HL-60 (cell line): ENCODE data around the gene ANKRD40.

Source experiments
- DNase-seq, 2 experiments: peaks; one replicate each; pipeline ENCODE4 v3.0.0-alpha.2; 2010 to 2020; ENCODE audit warnings: low read depth in 1 of 2, low spot score in 1 of 2
- H3K27ac ChIP-seq: fragments of 250-450 bp; sonication (Bioruptor Pico); replicated peaks from 2 replicates; pipeline ENCODE4 v1.5.1; 2020; ENCODE audit warnings: mild to moderate bottlenecking, moderate library complexity
- H3K27me3 ChIP-seq: fragments of 250-450 bp; sonication (Bioruptor Pico); 2 replicates; pipeline ENCODE4 v1.5.1; 2021; ENCODE audit warnings: mild to moderate bottlenecking, moderate library complexity; ENCODE audit not compliant: insufficient read depth, poor library complexity, severe bottlenecking
- H3K4me3 ChIP-seq: replicated peaks from 2 replicates; pipeline ENCODE4 v1.5.1; 2011; ENCODE audit warnings: mild to moderate bottlenecking, control low read depth, low read length; ENCODE audit not compliant: insufficient read depth
- CTCF ChIP-seq: IDR thresholded peaks from one replicate; pipeline ENCODE4 v1.5.1; 2011; ENCODE audit warnings: low read length, control low read depth, inconsistent platforms; ENCODE audit not compliant: insufficient read depth
- GABPA ChIP-seq: IDR thresholded peaks from 2 replicates; pipeline ENCODE4 v1.6.1; 2012; ENCODE audit warnings: low read depth
- POLR2AphosphoS5 ChIP-seq: IDR thresholded peaks from 2 replicates; pipeline ENCODE4 v1.6.1; 2012; ENCODE audit warnings: low read depth
- SPI1 ChIP-seq: IDR thresholded peaks from 2 replicates; pipeline ENCODE4 v1.6.1; 2012; ENCODE audit warnings: low read depth, mild to moderate bottlenecking, borderline replicate concordance
- TF ChIP-seq, protein P1 (sequence below): IDR thresholded peaks from 2 replicates; pipeline ENCODE4 v1.6.1; 2012; ENCODE audit warnings: low read depth; ENCODE audit not compliant: insufficient replicate concordance

Gene ANKRD40

GRCh38 chr17:50653738-50654137, 54.0 kb downstream of the ANKRD40 start:
- no peak for DNase-seq
- TF ChIP-seq GABPA = no peak
- TF ChIP-seq, protein P1, sequence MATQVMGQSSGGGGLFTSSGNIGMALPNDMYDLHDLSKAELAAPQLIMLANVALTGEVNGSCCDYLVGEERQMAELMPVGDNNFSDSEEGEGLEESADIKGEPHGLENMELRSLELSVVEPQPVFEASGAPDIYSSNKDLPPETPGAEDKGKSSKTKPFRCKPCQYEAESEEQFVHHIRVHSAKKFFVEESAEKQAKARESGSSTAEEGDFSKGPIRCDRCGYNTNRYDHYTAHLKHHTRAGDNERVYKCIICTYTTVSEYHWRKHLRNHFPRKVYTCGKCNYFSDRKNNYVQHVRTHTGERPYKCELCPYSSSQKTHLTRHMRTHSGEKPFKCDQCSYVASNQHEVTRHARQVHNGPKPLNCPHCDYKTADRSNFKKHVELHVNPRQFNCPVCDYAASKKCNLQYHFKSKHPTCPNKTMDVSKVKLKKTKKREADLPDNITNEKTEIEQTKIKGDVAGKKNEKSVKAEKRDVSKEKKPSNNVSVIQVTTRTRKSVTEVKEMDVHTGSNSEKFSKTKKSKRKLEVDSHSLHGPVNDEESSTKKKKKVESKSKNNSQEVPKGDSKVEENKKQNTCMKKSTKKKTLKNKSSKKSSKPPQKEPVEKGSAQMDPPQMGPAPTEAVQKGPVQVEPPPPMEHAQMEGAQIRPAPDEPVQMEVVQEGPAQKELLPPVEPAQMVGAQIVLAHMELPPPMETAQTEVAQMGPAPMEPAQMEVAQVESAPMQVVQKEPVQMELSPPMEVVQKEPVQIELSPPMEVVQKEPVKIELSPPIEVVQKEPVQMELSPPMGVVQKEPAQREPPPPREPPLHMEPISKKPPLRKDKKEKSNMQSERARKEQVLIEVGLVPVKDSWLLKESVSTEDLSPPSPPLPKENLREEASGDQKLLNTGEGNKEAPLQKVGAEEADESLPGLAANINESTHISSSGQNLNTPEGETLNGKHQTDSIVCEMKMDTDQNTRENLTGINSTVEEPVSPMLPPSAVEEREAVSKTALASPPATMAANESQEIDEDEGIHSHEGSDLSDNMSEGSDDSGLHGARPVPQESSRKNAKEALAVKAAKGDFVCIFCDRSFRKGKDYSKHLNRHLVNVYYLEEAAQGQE = no peak
- TF ChIP-seq POLR2AphosphoS5 = no peak
- TF ChIP-seq SPI1 = no peak
- no peak for TF ChIP-seq CTCF
- H3K27ac ChIP-seq = no peak overlapping the region
- H3K4me3 ChIP-seq = no peak overlapping the region
- H3K27me3 ChIP-seq = no peaks in the 10 kb centered on the region

- no peak for TF ChIP-seq CTCF
- no peaks in the 10 kb centered on the region for H3K27me3 ChIP-seq
- H3K4me3 ChIP-seq = no peak overlapping the region
- DNase-seq = no peak
- no peak overlapping the region for H3K27ac ChIP-seq
Measured at GRCh38 chr17:50651661-50652060, 56.1 kb downstream of the ANKRD40 start.

DNA sequence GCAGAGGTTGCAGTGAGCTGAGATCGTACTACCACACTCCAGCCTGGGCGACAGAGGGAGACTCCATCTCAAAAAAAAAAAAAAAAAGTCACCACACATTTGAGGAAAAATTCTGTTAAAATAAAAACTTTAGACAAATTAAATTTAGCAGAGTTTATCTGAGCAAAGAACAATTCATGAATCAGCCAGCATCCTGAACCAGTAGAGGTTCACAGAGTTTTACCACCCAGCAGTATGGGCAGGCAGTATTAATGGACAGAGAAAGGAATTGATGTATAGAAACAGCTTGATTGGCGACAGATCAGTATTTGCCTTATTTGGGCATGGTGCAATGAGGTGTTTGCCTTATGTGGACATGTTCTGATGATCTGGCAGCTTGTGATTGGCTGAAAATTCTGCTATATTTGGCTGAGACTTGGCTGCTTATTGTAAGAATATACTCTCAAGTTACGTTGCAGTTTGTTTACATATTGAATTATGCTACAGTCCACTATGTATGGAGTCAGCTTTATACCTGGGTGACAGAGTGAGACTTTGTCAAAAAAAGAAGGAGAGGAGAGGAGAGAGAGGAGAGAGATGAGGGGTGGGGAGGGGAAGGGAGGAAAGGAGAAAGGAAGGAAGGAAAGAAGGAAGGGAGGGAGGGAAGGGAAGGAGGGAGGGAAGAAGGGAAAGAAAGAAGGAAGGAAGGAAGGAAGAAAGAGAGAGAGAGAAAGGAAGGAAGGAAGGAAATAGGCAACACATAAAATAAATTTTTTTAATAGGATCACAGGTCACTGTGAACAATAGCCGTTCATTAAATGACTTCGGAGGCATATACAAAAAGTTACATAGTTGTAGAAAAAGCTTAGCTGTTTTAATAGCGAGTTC, 58.4 kb downstream of the ANKRD40 start:
- TF ChIP-seq, protein P1 = no peak
- TF ChIP-seq CTCF (no peak), POLR2AphosphoS5 (no peak), SPI1 (no peak), GABPA (no peak)
- no peak overlapping the region for H3K27ac ChIP-seq

DNA sequence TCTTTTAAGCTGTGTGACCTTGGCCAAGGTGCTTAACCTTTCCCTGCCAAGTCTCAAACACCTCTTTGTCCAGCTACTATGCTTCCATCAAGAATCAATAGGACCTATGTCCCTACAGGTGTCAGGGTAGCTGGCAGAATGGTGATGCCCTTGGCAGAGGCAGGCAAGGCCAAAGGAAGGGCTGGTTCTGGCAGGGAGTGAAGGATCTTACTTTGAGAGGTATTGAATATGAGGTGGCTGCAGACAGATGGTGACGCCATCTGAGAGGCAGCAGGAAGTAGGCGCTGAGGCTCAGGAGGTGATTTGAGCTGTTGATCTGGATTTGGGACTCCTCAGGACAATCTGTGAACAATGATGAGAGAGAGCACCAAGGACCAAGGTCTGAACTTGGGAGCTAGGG, 60.5 kb downstream of the ANKRD40 start:
- Histone ChIP-seq H3K4me3 (no peak overlapping the region), H3K27ac (no peak overlapping the region), H3K27me3 (no peaks in the 10 kb centered on the region)
- DNase-seq = no peak
- TF ChIP-seq, protein P1 = no peak
- TF ChIP-seq POLR2AphosphoS5 = no peak
- no peak for TF ChIP-seq CTCF
- no peak for TF ChIP-seq GABPA
- no peak for TF ChIP-seq SPI1

More for the DNA sequence above, 58.4 kb downstream of the ANKRD40 start:
- DNase-seq = no peak
- no peak overlapping the region for H3K4me3 ChIP-seq
- H3K27me3 ChIP-seq = no peaks in the 10 kb centered on the region
